Peyer's patch (tissue), 4 donors: ENCODE results near the gene PDE3A. TPM values are rescaled to one million over a fixed set of nuclear protein-coding genes. Genes with fewer than 3 reads are reported as not detected.

ENCODE experiments used
- DNase-seq, 3 donors: peaks; one replicate each; pipeline ENCODE4 v3.0.0-alpha.2; 2017 to 2019
- H3K27ac ChIP-seq, 4 donors: fragments of 200-600 bp; sonication (generic); one replicate each; pipeline ENCODE4 v1.5.1; 2016 to 2019
- H3K27me3 ChIP-seq, 2 donors: fragments of 200-600 bp; sonication (generic); one replicate each; pipeline ENCODE4 v1.5.1; 2019
- H3K36me3 ChIP-seq, 3 donors: fragments of 200-600 bp; sonication (generic); one replicate each; pipeline ENCODE4 v1.5.1; 2016 to 2019
- H3K4me1 ChIP-seq, 4 donors: fragments of 200-600 bp; sonication (generic); one replicate each; pipeline ENCODE4 v1.5.1; 2016 to 2019
- H3K4me3 ChIP-seq, 4 donors: fragments of 200-600 bp; sonication (generic); 1 replicate in 3 of 4; 2 replicates in 1 of 4; pipeline ENCODE4 v1.5.1; 2016 to 2019; ENCODE audit warnings: mild to moderate bottlenecking in 1 of 4
- H3K9me3 ChIP-seq, 4 donors: fragments of 200-600 bp; sonication (generic); one replicate each; pipeline ENCODE4 v1.5.1; 2016 to 2019; ENCODE audit warnings: mild to moderate bottlenecking in 1 of 4
- CTCF ChIP-seq, 6 experiments: fragments of 450-650 bp in 4 of 6; fragments of 200-600 bp in 2 of 6; sonication (generic) in 1 of 6; IDR thresholded peaks; one replicate each; pipeline ENCODE4 v1.5.1; 2017 to 2019; ENCODE audit warnings: antibody characterized with exemption in 6 of 6, mild to moderate bottlenecking in 3 of 6, moderate library complexity in 1 of 6
- POLR2A ChIP-seq, 2 donors: fragments of 450-650 bp; IDR thresholded peaks; one replicate each; pipeline ENCODE4 v1.5.1; 2017; ENCODE audit warnings: antibody characterized with exemption in 2 of 2, mild to moderate bottlenecking in 2 of 2, moderate library complexity in 2 of 2
- total RNA-seq, 4 donors: library from RNA; depleted of rRNA; stranded (reverse); fragments of >200 nt; gene quantifications; one replicate each; pipeline ENCODE4 v1.1.0, GENCODE V29; 2016

Gene PDE3A
- total RNA-seq, 4 donors from 2014 or later = 17.3 to 144 (median 120) TPM

DNA sequence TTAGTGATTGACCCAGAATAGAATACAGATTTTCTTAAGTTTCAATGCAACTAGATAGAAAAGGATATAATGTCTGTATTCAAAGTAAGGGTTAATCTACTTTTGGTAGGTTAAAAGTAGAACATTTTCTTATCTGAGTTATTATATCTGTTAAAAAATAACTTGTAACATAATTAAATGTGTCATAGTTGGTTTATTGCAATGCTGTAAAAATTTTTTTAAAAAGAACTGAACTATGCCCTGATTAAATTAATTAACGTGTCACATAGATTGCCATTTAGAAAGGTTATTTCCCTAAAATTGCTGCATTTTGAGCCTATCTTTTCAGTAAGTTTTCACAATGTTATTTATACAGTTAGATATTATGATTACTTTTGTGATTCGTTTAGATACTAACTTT, 89.2 kb downstream of the PDE3A start:
- H3K36me3 ChIP-seq = no peaks in the 10 kb centered on the region
- no peaks in the 10 kb centered on the region for H3K9me3 ChIP-seq
- DNase-seq = no peak
- H3K27me3 ChIP-seq = no peaks in the 10 kb centered on the region
- peak overlapping the region in 2 of 4 donors; percentile 55 to 64 for H3K27ac ChIP-seq
- TF ChIP-seq CTCF (IDR thresholded peaks at IDR 0.05) (no peak), POLR2A (IDR thresholded peaks at IDR 0.05) (no peak)
- H3K4me1 ChIP-seq = peaks cover 0 to 7% (median 0%) of the 10 kb centered on the region in 4 donors
- H3K4me3 ChIP-seq = peak overlapping the region in 1 of 4 donors; percentile 3

DNA sequence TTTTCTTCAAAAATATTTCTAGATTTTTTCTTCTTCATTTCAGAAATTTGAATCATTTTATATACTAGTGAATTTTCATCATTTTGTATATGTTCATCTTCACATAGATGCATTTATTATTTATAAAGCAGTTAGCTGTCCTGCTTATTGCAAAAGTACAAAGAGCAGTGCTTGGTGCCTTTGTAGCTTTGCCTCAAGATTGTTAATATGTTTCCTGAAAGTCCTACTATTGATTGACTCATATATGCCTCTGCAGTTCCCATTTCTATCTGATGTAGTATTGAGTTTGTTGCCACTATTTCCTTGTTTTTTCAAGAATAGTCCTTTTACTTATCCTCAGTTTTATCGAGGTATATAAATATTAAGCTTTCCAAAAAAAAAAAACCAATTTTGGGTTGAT, 89.7 kb downstream of the PDE3A start:
- Histone ChIP-seq H3K4me3 (peak overlapping the region in 1 of 4 donors; percentile 3), H3K27ac (peak overlapping the region in 2 of 4 donors; percentile 55 to 64), H3K9me3 (no peaks in the 10 kb centered on the region), H3K36me3 (no peaks in the 10 kb centered on the region), H3K27me3 (no peaks in the 10 kb centered on the region), H3K4me1 (peaks cover 0 to 5% (median 0%) of the 10 kb centered on the region in 4 donors)
- no peak for DNase-seq
- no peak for TF ChIP-seq CTCF (IDR thresholded peaks at IDR 0.05)
- TF ChIP-seq POLR2A (IDR thresholded peaks at IDR 0.05) = no peak

DNA sequence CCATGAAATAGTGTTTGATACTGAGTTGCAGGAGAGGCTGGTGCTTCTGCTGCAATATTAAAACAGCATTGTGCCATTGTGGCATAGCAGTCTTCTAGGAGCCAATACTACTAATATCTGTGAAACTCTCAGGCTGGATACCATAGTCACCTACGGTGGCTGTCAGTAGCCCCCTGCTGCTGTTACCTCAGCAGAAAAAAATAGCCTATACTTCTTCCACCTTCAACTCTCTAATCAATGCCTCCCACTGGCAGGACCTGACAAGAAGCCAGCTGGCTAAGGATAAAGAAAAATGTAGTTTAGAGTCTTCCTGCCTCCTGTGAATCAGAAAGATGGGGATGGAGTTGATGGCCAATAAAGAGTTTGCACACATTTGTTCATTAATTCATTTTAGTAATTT, 91.6 kb downstream of the PDE3A start:
- no peaks in the 10 kb centered on the region for H3K9me3 ChIP-seq
- no peak overlapping the region for H3K27ac ChIP-seq
- no peaks in the 10 kb centered on the region for H3K27me3 ChIP-seq
- no peak for DNase-seq
- TF ChIP-seq CTCF (IDR thresholded peaks at IDR 0.05) (no peak), POLR2A (IDR thresholded peaks at IDR 0.05) (no peak)
- H3K4me1 ChIP-seq = peaks cover 0 to 5% (median 0%) of the 10 kb centered on the region in 4 donors
- H3K4me3 ChIP-seq = no peak overlapping the region
- H3K36me3 ChIP-seq = no peaks in the 10 kb centered on the region

GRCh38 chr12:20460956-20461355, 92.6 kb downstream of the PDE3A start:
- TF ChIP-seq CTCF (IDR thresholded peaks at IDR 0.05) = no peak
- TF ChIP-seq POLR2A (IDR thresholded peaks at IDR 0.05) = no peak
- Histone ChIP-seq H3K4me3 (no peak overlapping the region), H3K27ac (no peak overlapping the region), H3K9me3 (no peaks in the 10 kb centered on the region), H3K27me3 (no peaks in the 10 kb centered on the region), H3K4me1 (peaks cover 0 to 11% (median 0%) of the 10 kb centered on the region in 4 donors), H3K36me3 (no peaks in the 10 kb centered on the region)
- no peak for DNase-seq

GRCh38 chr12:20463913-20464524, 95.7 kb downstream of the PDE3A start:
- H3K36me3 ChIP-seq = no peaks in the 10 kb centered on the region
- peaks cover 0 to 8% (median 0%) of the 10 kb centered on the region in 4 donors for H3K4me1 ChIP-seq
- no peaks in the 10 kb centered on the region for H3K9me3 ChIP-seq
- TF ChIP-seq POLR2A (IDR thresholded peaks at IDR 0.05) (no peak), CTCF (IDR thresholded peaks at IDR 0.05) (peak in 5 of 6 experiments; percentile 34 to 68 (median 56))
- H3K4me3 ChIP-seq = no peak overlapping the region
- no peak overlapping the region for H3K27ac ChIP-seq
- no peaks in the 10 kb centered on the region for H3K27me3 ChIP-seq
- DNase-seq = no peak
